ENCODE results near the gene ZFC3H1. TPM values are rescaled to one million over a fixed set of nuclear protein-coding genes. Genes with fewer than 3 reads are reported as not detected.

Gene ZFC3H1
- total and polyA plus RNA-seq, 4 donors, result 8.0 to 95.3 (median 49.4) TPM

DNA sequence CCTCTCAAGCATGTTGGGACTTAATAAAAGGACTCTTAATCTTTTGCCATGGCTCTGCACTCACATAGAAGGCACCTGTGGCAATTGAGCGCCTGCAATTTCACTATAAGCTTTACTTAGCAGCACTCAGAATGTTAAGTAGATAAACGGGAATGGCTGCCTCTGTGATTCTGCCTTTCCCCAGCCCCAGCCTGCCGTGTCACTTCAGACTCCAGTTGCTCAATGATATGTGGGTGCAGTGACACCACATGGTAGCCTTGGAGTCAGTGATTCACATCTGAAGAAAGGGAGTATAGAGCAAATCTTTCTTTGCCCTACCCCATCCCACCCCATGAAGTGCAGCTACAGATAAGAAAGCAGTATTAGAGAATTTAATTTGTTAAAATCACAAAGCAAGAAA lies 96.1 kb downstream of the ZFC3H1 start:
- DNase-seq (no peak), ATAC-seq (ENCODE audit: low FRiP score) (no peak)
- H3K27me3 ChIP-seq (ENCODE audit: control insufficient read depth in 1 of 2, insufficient read depth in 2 of 2, low read length in 1 of 2), result no peaks in the 10 kb centered on the region
- no peaks in the 10 kb centered on the region for H3K36me3 ChIP-seq (ENCODE audit: control insufficient read depth in 1 of 2, insufficient read depth in 2 of 2, low read length in 1 of 2)
- no peaks in the 10 kb centered on the region for H3K4me1 ChIP-seq (ENCODE audit: control insufficient read depth in 1 of 2, insufficient read depth in 2 of 2, low read length in 2 of 2)
- intact Hi-C loops (cut with DNase I), result no loop called here
- no peak overlapping the region for H3K27ac ChIP-seq (ENCODE audit: low read depth in 1 of 2, low read length in 2 of 2)
- 75 to 82% methylated on average over 3 of the region's 3 CpGs for WGBS, 2 donors
- H3K4me3 ChIP-seq (ENCODE audit: low read length in 2 of 2), result no peak overlapping the region
- H3K9me3 ChIP-seq (ENCODE audit: control insufficient read depth, low read length), result no peaks in the 10 kb centered on the region

DNA sequence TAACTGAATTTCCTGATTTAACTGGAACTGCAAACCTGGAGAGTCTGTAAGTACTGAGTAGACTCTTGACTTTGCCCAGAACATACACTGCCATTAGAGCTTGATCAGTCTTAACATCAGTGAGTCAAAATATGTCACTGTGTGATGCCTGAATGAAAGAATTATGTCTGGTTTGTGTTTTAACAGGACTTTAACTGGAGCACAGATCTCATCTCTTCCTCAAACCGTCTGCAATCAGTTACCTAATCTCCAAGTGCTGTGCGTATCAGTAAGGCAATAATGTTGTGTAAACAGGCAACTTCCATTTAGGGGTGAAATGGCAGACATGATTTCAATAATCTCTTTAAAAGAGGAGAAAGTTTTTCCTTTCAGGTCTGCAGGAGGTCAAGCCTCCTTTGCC lies 97.0 kb downstream of the ZFC3H1 start:
- Histone ChIP-seq H3K4me3 (ENCODE audit: low read length in 2 of 2) (no peak overlapping the region), H3K36me3 (ENCODE audit: control insufficient read depth in 1 of 2, insufficient read depth in 2 of 2, low read length in 1 of 2) (no peaks in the 10 kb centered on the region), H3K4me1 (ENCODE audit: control insufficient read depth in 1 of 2, insufficient read depth in 2 of 2, low read length in 2 of 2) (no peaks in the 10 kb centered on the region), H3K9me3 (ENCODE audit: control insufficient read depth, low read length) (no peaks in the 10 kb centered on the region), H3K27ac (ENCODE audit: low read depth in 1 of 2, low read length in 2 of 2) (no peak overlapping the region), H3K27me3 (ENCODE audit: control insufficient read depth in 1 of 2, insufficient read depth in 2 of 2, low read length in 1 of 2) (no peaks in the 10 kb centered on the region)
- no peak for DNase-seq
- intact Hi-C loops (cut with DNase I), result no loop called here
- ATAC-seq (ENCODE audit: low FRiP score), result no peak
- WGBS, 2 donors, result 66 to 71% methylated on average over 2 of the region's 2 CpGs

DNA sequence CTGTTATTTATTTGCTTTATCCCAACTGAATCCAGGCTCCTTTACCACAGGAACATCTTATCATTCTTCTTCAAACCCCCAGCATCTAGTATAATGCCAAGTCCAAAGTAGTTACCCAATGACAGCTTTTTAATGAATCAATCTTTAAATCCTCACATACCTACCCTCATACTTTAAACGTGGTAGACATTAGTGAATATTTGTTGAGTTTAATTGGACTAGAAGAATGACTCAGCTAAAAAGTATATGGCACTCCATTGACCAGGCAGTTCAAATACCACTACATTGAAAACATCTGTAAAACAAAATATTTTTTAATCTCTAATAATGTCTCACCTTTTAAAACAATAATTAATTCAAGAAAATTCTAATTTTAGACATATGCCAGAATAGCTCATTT lies 98.1 kb downstream of the ZFC3H1 start:
- H3K9me3 ChIP-seq (ENCODE audit: control insufficient read depth, low read length), result no peaks in the 10 kb centered on the region
- ATAC-seq (ENCODE audit: low FRiP score), result no peak
- DNase-seq, result no peak
- no peak overlapping the region for H3K27ac ChIP-seq (ENCODE audit: low read depth in 1 of 2, low read length in 2 of 2)
- no peak overlapping the region for H3K4me3 ChIP-seq (ENCODE audit: low read length in 2 of 2)
- WGBS, 2 donors, result 44 to 48% methylated on average over 1 of the region's 1 CpG
- no peaks in the 10 kb centered on the region for H3K4me1 ChIP-seq (ENCODE audit: control insufficient read depth in 1 of 2, insufficient read depth in 2 of 2, low read length in 2 of 2)
- intact Hi-C loops (cut with DNase I), result no loop called here
- H3K36me3 ChIP-seq (ENCODE audit: control insufficient read depth in 1 of 2, insufficient read depth in 2 of 2, low read length in 1 of 2), result no peaks in the 10 kb centered on the region
- H3K27me3 ChIP-seq (ENCODE audit: control insufficient read depth in 1 of 2, insufficient read depth in 2 of 2, low read length in 1 of 2), result no peaks in the 10 kb centered on the region

DNA sequence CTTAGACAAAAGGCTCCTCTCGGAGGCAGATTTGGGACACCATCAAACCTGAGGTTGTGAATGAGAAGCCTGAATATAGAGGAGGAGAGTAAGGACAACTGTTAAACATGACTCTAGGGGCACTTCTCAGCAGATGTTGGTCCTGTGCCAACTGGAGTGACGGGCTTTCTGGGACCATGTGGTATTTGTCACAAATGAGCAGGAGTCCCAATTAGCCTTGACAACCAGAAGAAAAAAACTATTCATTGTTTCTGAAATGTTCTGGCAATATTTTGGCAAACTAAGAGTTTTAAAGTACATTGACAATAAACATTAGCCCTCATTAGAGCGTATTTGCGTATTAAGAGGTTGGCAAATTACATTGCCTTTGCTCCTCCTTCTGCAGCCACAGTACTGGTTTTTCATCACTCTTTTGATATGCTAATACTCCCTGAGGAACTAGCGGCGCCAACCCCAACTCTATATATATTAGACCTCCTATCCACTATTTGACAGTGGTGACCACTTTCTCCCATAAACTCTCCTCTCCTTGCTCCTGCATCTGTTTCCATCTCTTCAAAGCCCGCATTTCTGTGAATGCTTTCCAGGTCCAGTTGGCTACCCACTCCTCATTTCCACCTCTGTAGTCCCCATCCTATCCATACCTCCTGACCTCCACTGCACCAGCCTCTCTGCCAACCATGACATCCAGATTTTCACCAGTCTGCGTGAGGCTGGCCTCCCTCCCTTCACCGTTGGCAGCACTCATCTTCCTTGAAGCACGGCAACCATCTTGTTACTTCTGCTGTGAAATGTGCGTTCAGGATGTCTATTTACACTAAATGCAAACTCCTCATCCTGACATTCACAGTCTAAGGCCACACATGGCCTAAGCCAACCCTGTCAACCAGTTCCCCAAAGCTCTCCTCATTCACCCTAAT lies 100.7 kb downstream of the ZFC3H1 start:
- intact Hi-C loops (cut with DNase I), result no loop called here
- Histone ChIP-seq H3K9me3 (ENCODE audit: control insufficient read depth, low read length) (no peaks in the 10 kb centered on the region), H3K36me3 (ENCODE audit: control insufficient read depth in 1 of 2, insufficient read depth in 2 of 2, low read length in 1 of 2) (no peaks in the 10 kb centered on the region), H3K27me3 (ENCODE audit: control insufficient read depth in 1 of 2, insufficient read depth in 2 of 2, low read length in 1 of 2) (no peaks in the 10 kb centered on the region), H3K27ac (ENCODE audit: low read depth in 1 of 2, low read length in 2 of 2) (no peak overlapping the region), H3K4me3 (ENCODE audit: low read length in 2 of 2) (no peak overlapping the region), H3K4me1 (ENCODE audit: control insufficient read depth in 1 of 2, insufficient read depth in 2 of 2, low read length in 2 of 2) (no peaks in the 10 kb centered on the region)
- 74 to 76% methylated on average over 11 of the region's 11 CpGs for WGBS, 2 donors
- DNase-seq (no peak), ATAC-seq (ENCODE audit: low FRiP score) (no peak)

Other genes starting within 250 kb of the ZFC3H1 start
- 1 to 10 TPM in 1 of 2 donors, under 1 TPM in 1; 0.65 to 1.6 TPM for gene LGR5, start 224.1 kb downstream of the ZFC3H1 start, total RNA-seq
- under 1 TPM; 0.10 to 0.50 TPM for gene LGR5, start 224.1 kb downstream of the ZFC3H1 start, polyA plus RNA-seq
- 1 to 10 TPM; 4.3 to 6.0 TPM for gene THAP2, start 453 bp upstream of the ZFC3H1 start, total RNA-seq
- gene THAP2, start 453 bp upstream of the ZFC3H1 start, polyA plus RNA-seq, result 1 to 10 TPM in 1 of 2 donors, under 1 TPM in 1; 1.00 to 1.5 TPM
- gene TMEM19, start 22.2 kb upstream of the ZFC3H1 start, total RNA-seq, result 10 to 100 TPM; 17.6 to 22.8 TPM
- gene TMEM19, start 22.2 kb upstream of the ZFC3H1 start, polyA plus RNA-seq, result 10 to 100 TPM; 13.6 to 13.9 TPM
- 100 to 1,000 TPM in 1 of 2 donors, 10 to 100 TPM in 1; 97.2 to 113 TPM for gene RAB21, start 91.0 kb upstream of the ZFC3H1 start, total RNA-seq
- 10 to 100 TPM; 28.0 to 31.6 TPM for gene RAB21, start 91.0 kb upstream of the ZFC3H1 start, polyA plus RNA-seq
- 10 to 100 TPM; 47.7 to 76.9 TPM for gene TBC1D15, start 175.9 kb upstream of the ZFC3H1 start, total RNA-seq
- 10 to 100 TPM; 26.0 to 31.2 TPM for gene TBC1D15, start 175.9 kb upstream of the ZFC3H1 start, polyA plus RNA-seq

Data from aorta (tissue), 5 donors.